ENCODE results near the gene LAMP2.

LAMP2 gene

DNA sequence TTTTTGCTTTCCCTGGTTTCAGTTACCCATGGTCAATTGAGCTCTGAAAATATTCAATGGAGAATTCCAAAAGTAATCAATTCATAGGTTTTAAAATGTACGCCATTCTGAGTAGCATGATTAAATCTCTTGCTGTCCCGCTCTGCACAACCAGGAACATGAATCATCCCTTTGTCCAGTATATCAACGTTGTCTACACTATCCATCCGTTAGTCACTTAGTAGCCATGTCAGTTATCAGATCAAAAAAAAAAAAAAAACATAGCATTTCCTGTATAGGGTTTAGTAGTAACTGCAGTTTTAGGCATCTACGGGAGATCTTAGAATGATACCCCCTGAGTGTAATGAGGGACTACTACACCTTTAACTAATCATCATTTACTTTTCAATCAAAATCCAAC lies 15.1 kb downstream of the LAMP2 start:
- peak; percentile 6 for DNase-seq

DNA sequence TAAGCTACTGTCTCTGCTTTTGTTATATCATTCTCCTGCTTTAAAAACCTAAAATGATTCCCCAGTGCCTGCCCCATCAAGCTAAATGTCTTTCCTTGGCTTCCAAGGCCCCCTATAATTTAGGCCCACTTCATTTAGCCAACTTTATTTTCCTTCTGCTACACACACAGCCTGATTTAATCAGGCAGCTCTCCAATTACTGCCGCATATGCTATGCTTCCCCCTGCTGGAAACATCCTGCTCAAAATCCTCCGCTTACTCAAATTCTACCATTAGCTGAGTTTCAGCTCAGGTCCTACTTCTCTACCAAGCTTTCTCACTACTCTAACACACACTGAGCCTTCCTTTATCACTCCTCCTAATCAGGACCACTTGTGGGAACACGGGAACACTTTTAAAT lies 17.0 kb downstream of the LAMP2 start:
- no peak for DNase-seq

DNA sequence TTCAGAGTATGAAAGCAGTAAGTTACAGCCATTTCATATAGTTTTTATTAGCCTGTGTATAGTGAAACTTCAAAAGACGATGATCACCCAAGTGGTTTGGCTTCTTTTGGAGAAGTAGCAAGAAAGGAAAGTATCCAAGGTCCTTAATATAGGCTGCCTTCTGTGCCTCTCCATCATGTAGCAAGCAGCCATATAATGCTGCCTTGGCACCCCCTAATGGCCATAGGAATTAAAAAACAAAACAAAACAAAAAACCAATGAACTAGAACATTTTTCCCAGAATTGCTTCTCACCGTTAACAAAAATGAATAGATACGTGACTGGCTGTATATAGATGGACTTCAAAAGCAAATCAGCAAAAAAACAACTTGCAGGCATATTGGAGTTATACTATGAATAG lies 18.9 kb downstream of the LAMP2 start:
- DNase-seq = no peak

DNA sequence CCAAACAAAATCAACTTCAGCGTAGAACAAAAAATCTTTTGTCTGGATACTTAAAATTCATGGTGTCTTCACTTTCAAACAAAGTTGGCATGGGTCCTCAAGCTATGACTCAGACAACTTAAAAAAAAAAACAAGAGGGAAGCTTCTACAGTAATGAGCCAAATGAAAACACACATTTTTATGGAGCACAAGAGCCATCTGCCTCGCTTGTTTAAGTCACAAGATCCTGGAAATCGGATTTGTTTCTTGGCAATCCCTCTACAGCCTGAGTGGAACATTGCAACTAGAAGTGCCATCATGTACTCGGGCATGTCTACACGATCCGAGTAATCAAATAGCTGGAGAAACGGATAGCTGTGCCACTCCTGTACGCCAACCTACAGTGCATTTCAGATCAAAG lies 22.6 kb downstream of the LAMP2 start:
- DNase-seq = no peak

DNA sequence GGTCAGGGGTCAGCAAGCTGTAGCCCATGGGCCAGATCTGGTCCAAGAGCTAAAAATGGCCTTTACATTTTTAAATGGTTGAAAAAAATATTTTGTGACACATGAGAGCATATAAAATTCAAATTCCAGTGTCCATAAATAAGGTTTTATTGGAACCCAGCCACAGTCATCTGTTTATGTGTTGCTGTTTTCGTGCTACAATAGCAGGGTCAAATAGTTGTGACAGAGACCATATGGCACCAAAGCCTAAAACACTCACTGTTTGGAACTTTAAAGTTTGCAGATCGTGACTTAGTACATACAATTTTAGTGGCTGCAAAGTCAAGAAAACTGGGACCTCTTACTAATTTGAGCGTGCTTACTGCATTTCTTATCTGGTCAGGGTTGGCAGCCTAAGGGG lies 29.2 kb downstream of the LAMP2 start:
- DNase-seq = no peak

DNA sequence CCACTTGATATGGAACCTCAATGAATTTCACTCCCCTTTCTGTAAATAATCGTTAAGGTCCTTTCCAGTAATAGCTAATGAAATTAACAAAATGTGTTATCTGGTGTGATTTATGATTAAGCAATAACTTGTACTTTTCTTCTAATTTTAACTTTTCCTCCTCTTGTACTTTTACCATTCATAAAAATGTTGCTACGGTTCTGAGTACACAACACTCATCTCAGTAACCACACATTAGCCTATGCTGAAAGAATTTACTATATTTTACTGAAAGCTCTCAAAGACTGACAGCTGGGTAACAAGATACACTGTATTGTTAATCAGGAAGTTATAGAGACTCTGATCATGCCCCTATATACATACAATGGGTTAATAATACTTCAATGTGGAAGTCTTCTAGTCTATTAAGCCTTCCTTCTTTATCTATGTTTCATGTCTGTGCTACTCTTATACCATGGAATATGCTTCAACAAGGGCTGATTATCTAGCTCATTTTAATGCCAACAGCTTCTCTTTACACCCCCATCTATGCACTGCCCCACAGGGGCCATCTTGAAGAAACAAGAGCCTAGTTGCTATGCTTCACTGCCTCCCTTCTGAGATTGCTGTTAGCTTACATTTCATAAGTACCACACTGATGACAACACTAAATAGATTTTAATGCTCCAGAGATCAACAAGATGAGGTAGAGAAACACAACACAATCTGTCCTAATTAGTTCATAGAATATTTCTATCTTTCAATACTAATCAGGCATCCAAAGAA lies 39.1 kb downstream of the LAMP2 start:
- DNase-seq = no peak

DNA sequence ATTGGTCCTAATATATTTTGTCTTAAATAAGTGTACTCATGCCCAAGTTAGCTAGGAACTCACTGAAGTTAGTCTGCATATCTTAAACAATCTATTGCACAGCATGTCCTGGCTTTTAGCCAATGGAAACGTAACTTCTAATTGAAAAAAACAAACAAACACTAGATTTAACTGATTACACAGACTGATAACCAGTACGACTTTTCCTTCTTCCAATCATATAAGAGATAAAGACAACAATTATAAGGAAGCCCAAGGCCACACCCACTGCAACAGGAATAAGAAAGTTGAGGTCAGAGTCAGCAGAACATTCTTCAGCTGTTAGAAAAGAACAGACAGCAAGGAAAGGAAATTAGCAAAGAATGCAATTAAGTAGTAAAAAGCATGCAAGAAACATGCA lies 40.8 kb downstream of the LAMP2 start:
- DNase-seq = no peak

DNA sequence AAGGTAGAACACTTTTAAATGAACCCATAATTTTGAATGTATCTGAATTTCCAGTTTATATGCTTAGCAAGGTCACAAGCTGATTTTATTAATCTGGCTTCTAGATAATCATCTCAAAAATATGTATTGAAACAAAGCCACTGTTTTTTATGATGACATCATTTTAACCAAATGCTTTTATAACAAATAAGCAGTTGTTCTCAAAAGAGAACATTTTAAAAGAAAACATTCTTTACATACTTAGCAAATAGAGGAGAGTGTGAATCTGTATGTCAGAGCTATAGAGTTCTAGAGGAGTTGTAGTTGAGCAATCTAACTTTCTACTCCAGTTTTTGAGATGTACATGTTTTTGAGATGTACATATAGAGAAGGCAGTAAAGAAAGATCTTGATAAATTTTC lies 42.5 kb downstream of the LAMP2 start:
- DNase-seq = no peak

DNA sequence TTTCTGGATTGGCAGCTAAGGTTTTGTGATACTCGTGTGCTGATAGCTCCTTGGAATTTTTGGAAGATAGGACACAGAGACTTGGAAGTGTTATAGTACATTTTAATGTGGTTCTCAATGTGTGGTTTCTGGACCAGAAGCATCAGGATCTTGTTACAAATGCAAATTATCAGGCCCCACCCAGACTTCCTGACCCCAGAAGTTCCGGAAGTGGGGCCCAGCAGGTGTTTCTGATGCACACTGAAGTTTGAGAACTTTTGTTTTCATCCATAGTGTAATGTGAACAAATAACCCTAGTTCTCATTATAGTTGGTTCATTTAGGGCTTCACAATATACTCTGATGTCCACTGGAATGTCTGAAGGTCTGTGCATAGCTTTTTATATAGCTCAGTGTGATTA lies 49.6 kb downstream of the LAMP2 start:
- no peak for DNase-seq

DNA sequence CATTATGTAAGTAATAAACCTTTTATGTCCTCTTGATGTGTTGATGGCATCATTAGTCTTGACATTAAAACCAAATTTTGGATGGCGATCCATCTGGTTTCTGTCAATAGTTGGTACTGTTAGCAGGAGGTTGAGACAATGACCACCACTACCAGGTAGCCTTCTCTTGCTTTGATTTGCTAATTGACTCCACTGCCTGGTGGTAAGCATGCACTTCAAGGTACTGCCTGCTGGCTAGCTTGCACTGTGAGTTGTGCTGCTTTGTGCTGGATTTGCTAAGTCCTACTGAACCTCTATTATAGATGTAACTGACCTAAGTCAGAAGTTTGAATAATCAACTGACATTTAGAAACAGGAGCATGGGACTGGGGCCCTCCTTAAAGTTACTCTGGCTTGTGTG lies 60.9 kb downstream of the LAMP2 start:
- DNase-seq = no peak

DNA sequence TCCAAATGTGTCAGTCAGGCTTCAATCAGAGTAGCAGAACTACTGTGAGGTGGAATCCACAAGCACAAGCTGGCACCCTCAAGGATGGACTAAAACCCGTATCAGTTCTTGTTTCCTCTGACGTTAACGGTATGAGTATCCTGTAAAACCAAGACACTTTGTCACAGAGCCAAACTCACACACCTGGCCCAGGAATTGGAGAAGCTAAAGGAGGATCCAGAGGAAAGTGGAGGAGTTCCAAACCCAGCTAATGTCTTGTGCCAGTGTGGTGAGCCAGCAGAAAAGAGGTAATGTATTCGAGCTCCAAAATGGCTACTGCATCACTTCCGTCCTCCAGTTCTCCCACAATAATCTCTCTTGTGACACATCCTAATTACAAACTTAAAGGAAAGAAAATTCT lies 62.5 kb downstream of the LAMP2 start:
- DNase-seq = no peak

DNA sequence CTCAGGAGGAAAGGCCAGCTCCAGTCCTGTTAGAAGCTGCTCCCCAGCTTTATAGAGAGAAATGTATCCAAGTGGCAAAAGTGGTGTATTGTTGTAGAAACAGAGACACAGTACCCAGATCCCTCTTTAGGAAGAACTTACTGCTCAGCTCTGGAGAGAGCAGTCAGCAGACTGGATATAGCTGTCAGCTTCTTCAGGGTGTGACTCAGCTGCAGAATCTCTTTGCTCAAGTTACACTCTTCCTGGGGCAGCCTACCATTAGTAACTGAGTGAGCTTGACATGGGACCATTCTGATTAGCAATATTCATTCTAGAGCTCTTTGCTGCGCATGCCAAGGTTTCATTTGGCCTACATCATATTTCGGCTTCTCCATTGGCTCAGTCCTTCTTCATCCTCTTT lies 66.7 kb downstream of the LAMP2 start:
- DNase-seq = no peak

DNA sequence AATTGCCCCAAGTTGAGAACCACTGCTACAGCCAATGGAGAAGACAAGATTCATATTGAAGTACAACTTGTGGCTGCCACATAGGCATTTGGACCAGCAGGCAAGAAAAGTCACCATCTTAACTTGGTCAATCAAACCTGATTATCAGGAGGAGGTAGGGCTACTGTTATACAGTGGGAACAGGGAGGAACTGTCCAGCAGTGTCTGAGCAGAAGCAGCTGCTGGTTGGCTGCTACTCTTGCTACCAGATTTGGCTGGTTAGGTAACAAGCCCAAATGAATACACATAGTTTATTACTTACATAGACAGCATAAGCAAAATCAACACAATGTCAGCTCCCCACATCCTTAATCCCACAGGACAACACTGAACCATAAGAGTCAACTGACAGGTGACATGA lies 67.8 kb downstream of the LAMP2 start:
- no peak for DNase-seq

DNA sequence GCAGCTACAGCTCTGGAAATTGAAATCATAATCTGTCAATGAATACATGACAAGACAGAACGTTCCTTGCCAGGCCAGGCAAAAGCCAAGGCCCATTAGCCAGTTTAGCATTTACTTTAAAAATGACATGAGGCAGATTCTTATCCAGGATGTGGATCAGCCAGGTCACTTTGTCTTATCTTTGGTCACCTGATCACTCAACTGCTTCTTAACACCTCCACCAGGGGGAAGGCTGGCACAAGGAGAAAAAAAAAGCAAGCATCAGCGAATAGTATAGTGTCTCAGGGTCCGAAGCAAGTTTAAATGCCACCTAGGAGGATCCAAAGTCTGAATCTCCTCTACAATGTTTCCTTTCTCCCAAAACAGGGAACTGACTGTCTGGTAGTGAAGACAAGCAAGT lies 88.4 kb downstream of the LAMP2 start:
- DNase-seq = no peak

DNA sequence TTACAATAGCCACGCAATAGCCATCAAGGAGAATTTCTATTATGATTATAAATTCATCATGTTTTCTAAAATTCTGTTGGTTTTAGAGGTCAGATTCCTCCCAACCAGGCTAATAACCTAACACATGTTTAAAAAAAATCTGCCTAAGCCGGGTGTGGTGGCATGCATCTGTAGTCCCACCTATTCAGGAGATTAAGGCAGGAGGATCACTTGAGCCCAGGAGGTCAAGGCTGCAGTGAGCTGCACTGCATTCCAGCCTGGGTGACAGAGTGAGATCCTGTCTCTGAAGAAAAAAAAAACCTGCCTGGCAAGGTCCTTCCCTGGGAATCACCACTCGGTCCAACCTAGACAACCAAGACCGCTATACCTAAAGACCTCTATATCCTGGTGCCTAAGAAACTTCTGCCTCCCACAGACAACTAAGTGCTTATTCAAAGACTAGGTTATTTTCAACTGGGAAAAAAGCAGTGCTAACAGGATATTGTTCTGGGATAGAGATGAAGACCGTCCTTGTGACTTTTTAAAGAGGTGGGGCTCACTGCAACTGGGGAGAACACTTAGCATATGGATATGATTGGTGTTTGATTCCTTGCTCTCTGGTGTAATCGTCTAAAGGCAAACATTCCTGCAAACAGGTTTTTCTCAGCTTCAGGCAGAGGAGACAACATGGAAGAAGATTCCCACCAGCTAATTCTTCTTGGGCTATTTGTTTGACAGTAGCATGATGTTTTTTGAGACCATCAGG lies 89.0 kb downstream of the LAMP2 start:
- DNase-seq = no peak

DNA sequence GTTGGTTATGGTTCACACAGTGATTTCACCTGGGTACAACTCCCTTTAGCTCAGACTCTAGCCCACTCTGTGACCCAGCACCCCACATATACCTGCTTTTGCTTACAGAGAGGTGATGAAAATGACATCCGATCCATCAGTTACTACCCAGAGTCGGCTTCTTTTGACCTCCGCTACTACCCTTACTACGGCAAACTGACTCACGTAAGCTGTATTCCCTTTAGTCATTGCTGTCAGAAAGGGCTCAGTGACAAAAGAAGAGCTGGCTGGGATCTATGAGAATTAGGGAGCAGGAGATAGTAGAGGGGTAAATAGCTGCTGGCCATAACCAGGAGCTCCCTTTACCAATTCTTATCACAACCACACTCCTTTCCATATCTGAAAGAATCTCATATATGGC lies 90.5 kb downstream of the LAMP2 start:
- DNase-seq = no peak
